K562 (cell line): ENCODE results near the gene ORAI2. TPM values are rescaled to one million over a fixed set of nuclear protein-coding genes. Genes with fewer than 3 reads are reported as not detected.

Source experiments
- ATF2 ChIP-seq: sonication (generic); formaldehyde crosslinking; IDR thresholded peaks from 2 replicates; pipeline ENCODE4 v1.8.1; 2022; ENCODE audit warnings: missing genetic modification reagents
- BMI1 ChIP-seq: fragments of 150-350 bp; IDR thresholded peaks from 2 replicates; pipeline ENCODE4 v1.6.1; 2014; ENCODE audit warnings: low read length
- ETS1 ChIP-seq: conservative IDR thresholded peaks from 2 replicates; pipeline ENCODE4 v1.6.1; 2011; ENCODE audit warnings: low read depth, mild to moderate bottlenecking, low read length; ENCODE audit not compliant: control insufficient read depth
- FOXK1 ChIP-seq: sonication (generic); formaldehyde crosslinking; IDR thresholded peaks from 2 replicates; pipeline ENCODE4 v1.8.0; 2022; ENCODE audit warnings: missing genetic modification reagents, mild to moderate bottlenecking, borderline replicate concordance
- GABPB1 ChIP-seq: sonication (generic); formaldehyde crosslinking; IDR thresholded peaks from 2 replicates; pipeline ENCODE4 v1.8.0; 2022; ENCODE audit warnings: mild to moderate bottlenecking, missing genetic modification reagents
- JUN ChIP-seq, 2 experiments: sonication (generic) in 1 of 2; formaldehyde crosslinking in 1 of 2; IDR thresholded peaks; 2 replicates each; pipeline versions ENCODE4 v1.6.1 to v1.8.0; 2012 to 2022; ENCODE audit warnings: borderline replicate concordance in 2 of 2, mild to moderate bottlenecking in 2 of 2, improper control_type of control experiment in 1 of 2, low read depth in 1 of 2, low read length in 1 of 2, missing genetic modification reagents in 1 of 2
- KDM4B ChIP-seq, 2 experiments: fragments of 450-650 bp in 1 of 2; sonication (generic) in 1 of 2; IDR thresholded peaks; 2 replicates each; pipeline ENCODE4 v1.6.1; 2016 to 2017; ENCODE audit warnings: borderline replicate concordance in 2 of 2, antibody characterized with exemption in 1 of 2, low read depth in 1 of 2, mild to moderate bottlenecking in 1 of 2
- NR2C2 ChIP-seq, 2 experiments: fragments of 200-800 bp in 1 of 2; sonication (Bioruptor generic) in 1 of 2; sonication (generic) in 1 of 2; formaldehyde crosslinking in 1 of 2; IDR thresholded peaks; 2 replicates each; pipeline versions ENCODE4 v1.6.1 to v1.8.0; 2016 to 2022; ENCODE audit warnings: mild to moderate bottlenecking in 1 of 2, missing compliant biosample characterization in 1 of 2, missing genetic modification characterization in 1 of 2, missing genetic modification reagents in 1 of 2
- PHF21A ChIP-seq: fragments of 450-650 bp; IDR thresholded peaks from 2 replicates; pipeline ENCODE4 v1.6.1; 2017; ENCODE audit warnings: low read depth, borderline replicate concordance
- SMAD4 ChIP-seq: fragments of 250-450 bp; sonication (Bioruptor Pico); conservative IDR thresholded peaks from 2 replicates; pipeline ENCODE4 v1.8.0; 2021; ENCODE audit warnings: inconsistent platforms, mild to moderate bottlenecking, moderate library complexity
- U2AF2 ChIP-seq: fragments of 200-400 bp; formaldehyde crosslinking; optimal IDR thresholded peaks from 2 replicates; pipeline ENCODE3; 2017; ENCODE audit warnings: low read depth, mild to moderate bottlenecking, low read length
- ZEB2 ChIP-seq: fragments of 450-650 bp; IDR thresholded peaks from 2 replicates; pipeline ENCODE4 v1.6.1; 2016
- ZNF639 ChIP-seq, 2 experiments: fragments of 200-800 bp in 1 of 2; sonication (Bioruptor generic) in 1 of 2; sonication (generic) in 1 of 2; formaldehyde crosslinking in 1 of 2; IDR thresholded peaks in 1 of 2; conservative IDR thresholded peaks in 1 of 2; 2 replicates each; pipeline versions ENCODE4 v1.5.0 to v1.6.1; 2016 to 2020; ENCODE audit warnings: missing compliant biosample characterization in 1 of 2, missing genetic modification characterization in 1 of 2, missing genetic modification reagents in 1 of 2
- polyA plus RNA-seq, 8 experiments: library from polyadenylated mRNA; depleted of rRNA in 4 of 8; stranded (reverse) in 5 of 8; unstranded in 3 of 8; fragments of >200 nt; fragmentation: Nextera tagmentation in 2 of 8; fragmentation: Illumina TruSeq in 1 of 8; extraction: Ambion mirVana in 2 of 8; extraction: Trizol in 1 of 8; gene quantifications; 2 replicates each; pipeline versions ENCODE4 v1.2.1 to v1.2.3, GENCODE V29; 2011 to 2014; ENCODE audit warnings: inconsistent platforms in 1 of 8, missing spikeins in 1 of 8
- total RNA-seq, 7 experiments: library from RNA; depleted of rRNA in 6 of 7; stranded (reverse); fragments of >200 nt in 6 of 7; fragmentation: Illumina TruSeq in 2 of 7; extraction: Trizol in 2 of 7; gene quantifications; 2 replicates each; pipeline versions ENCODE4 v1.2.1 to v1.2.3, GENCODE V29; 2011 to 2021; ENCODE audit warnings: low replicate concordance in 1 of 7

The ORAI2 gene
- total and polyA plus RNA-seq, 9 of the 15 experiments (the other 6 are each of a cell fraction or from before 2014, with no cell fraction given), result 1.1 to 27.7 (median 9.2) TPM

- no peak for TF ChIP-seq PHF21A
- TF ChIP-seq KDM4B (IDR thresholded peaks at IDR 0.05; ENCODE audit: borderline replicate concordance in 2 of 2, low read depth in 1 of 2), result no peak
- TF ChIP-seq JUN (IDR thresholded peaks at IDR 0.05; ENCODE audit: borderline replicate concordance, low read depth, low read length), result no peak
- TF ChIP-seq JUN (CRISPR knock-in tag; IDR thresholded peaks at IDR 0.05; ENCODE audit: borderline replicate concordance), result no peak
- no peak for TF ChIP-seq SMAD4
- TF ChIP-seq ZNF639 (CRISPR knock-in tag; conservative IDR thresholded peaks at IDR 0.05 in 1 of 2, IDR thresholded peaks at IDR 0.05 in 1 of 2), result no peak
- TF ChIP-seq ATF2 (CRISPR knock-in tag), result no peak
- TF ChIP-seq U2AF2, result no peak
- TF ChIP-seq NR2C2 (CRISPR knock-in tag; IDR thresholded peaks at IDR 0.05), result no peak
- 0 out of 2 replicates have a peak, but pooled peaks have one; percentile 36 for TF ChIP-seq NR2C2 (tag; IDR thresholded peaks at IDR 0.05)
- TF ChIP-seq GABPB1 (CRISPR knock-in tag), result 0 out of 2 replicates have a peak, but pooled peaks have one; percentile 7
- no peak for TF ChIP-seq FOXK1 (CRISPR knock-in tag)
- no peak for TF ChIP-seq ZEB2
- no peak for TF ChIP-seq ETS1
- TF ChIP-seq BMI1, result no peak
These were observed 688 bp downstream of the ORAI2 start (continued) for GRCh38 chr7:102434039-102434486.
